Neural cell (in vitro differentiated cells): ENCODE measurements around the gene MMP14. TPM values are rescaled to one million over a fixed set of nuclear protein-coding genes. Genes with fewer than 3 reads are reported as not detected.

ENCODE experiments used
- H2AFZ ChIP-seq: fragments of 200-600, 300-800 bp; sonication (generic), shearing (Covaris generic); 2 replicates; pipeline ENCODE4 v1.6.0; 2014; ENCODE audit warnings: low read depth, mild to moderate bottlenecking, antibody characterized with exemption, low read length, moderate library complexity
- H3F3A ChIP-seq: fragments of 200-600 bp; shearing (Covaris generic); 2 replicates; pipeline ENCODE4 v1.6.1; 2016; ENCODE audit warnings: mild to moderate bottlenecking, moderate library complexity, mixed read lengths, antibody characterized with exemption, low read length; ENCODE audit not compliant: insufficient read depth, poor library complexity, severe bottlenecking
- H3K27ac ChIP-seq: fragments of 200-600, 300-800 bp; sonication (generic), shearing (Covaris generic); 2 replicates; pipeline ENCODE4 v1.5.1; 2014; ENCODE audit warnings: mild to moderate bottlenecking, low read length, moderate library complexity
- H3K27me3 ChIP-seq: fragments of 300-800, 200-600 bp; sonication (generic), shearing (Covaris generic); 2 replicates; pipeline ENCODE4 v1.6.0; 2014; ENCODE audit warnings: mild to moderate bottlenecking, low read depth, low read length, moderate library complexity; ENCODE audit not compliant: insufficient read depth
- H3K36me3 ChIP-seq: fragments of 300-800, 200-600 bp; sonication (generic), shearing (Covaris generic); 2 replicates; pipeline ENCODE4 v1.5.1; 2014; ENCODE audit warnings: mild to moderate bottlenecking, antibody characterized with exemption, low read length, moderate library complexity; ENCODE audit not compliant: insufficient read depth
- H3K4me2 ChIP-seq: fragments of 300-800, 200-600 bp; sonication (generic), shearing (Covaris generic); 2 replicates; pipeline ENCODE4 v1.6.0; 2014; ENCODE audit warnings: mild to moderate bottlenecking, low read length
- H3K4me3 ChIP-seq: fragments of 300-800, 200-600 bp; sonication (generic), shearing (Covaris generic); 2 replicates; pipeline ENCODE4 v1.5.1; 2014; ENCODE audit warnings: mild to moderate bottlenecking, low read length, moderate library complexity
- H3K79me2 ChIP-seq: fragments of 200-600 bp; shearing (Covaris generic); replicated peaks from 2 replicates; pipeline ENCODE4 v1.6.0; 2014; ENCODE audit warnings: mild to moderate bottlenecking, low read length, moderate library complexity; ENCODE audit not compliant: insufficient read depth
- H3K9ac ChIP-seq: fragments of 300-800, 200-600 bp; sonication (generic), shearing (Covaris generic); 2 replicates; pipeline ENCODE4 v1.6.1; 2016; ENCODE audit warnings: mild to moderate bottlenecking, low read length, mixed read lengths
- H3K9me2 ChIP-seq: fragments of 200-600 bp; shearing (Covaris generic); 2 replicates; pipeline ENCODE4 v1.6.1; 2016; ENCODE audit warnings: mild to moderate bottlenecking, low read length, mixed read lengths; ENCODE audit not compliant: insufficient read depth
- H3K9me3 ChIP-seq: fragments of 200-600, 300-800 bp; sonication (generic), shearing (Covaris generic); 2 replicates; pipeline ENCODE4 v1.6.1; 2016; ENCODE audit warnings: mild to moderate bottlenecking, mixed run types, low read length, moderate library complexity, mixed read lengths
- H4K20me1 ChIP-seq: fragments of 200-600 bp; shearing (Covaris generic); 2 replicates; pipeline ENCODE4 v1.6.1; 2016; ENCODE audit warnings: mild to moderate bottlenecking, mixed run types; ENCODE audit not compliant: insufficient read depth
- CTCF ChIP-seq: fragments of 450-650 bp; IDR thresholded peaks from 2 replicates; pipeline ENCODE4 v1.5.1; 2014; ENCODE audit warnings: antibody characterized with exemption, mild to moderate bottlenecking, moderate library complexity; ENCODE audit not compliant: poor library complexity, severe bottlenecking
- EP300 ChIP-seq: fragments of 450-650 bp; conservative IDR thresholded peaks from 2 replicates; pipeline ENCODE4 v1.6.1; 2014; ENCODE audit warnings: antibody characterized with exemption, mild to moderate bottlenecking, moderate library complexity; ENCODE audit not compliant: poor library complexity, severe bottlenecking
- EZH2 ChIP-seq: fragments of 200-600, 300-800 bp; shearing (Covaris generic), sonication (generic); IDR thresholded peaks from 2 replicates; pipeline ENCODE4 v1.6.1; 2014; ENCODE audit warnings: antibody characterized with exemption, low read length, borderline replicate concordance, mild to moderate bottlenecking; ENCODE audit not compliant: insufficient read depth, poor library complexity, severe bottlenecking
- MXI1 ChIP-seq: fragments of 450-650 bp; conservative IDR thresholded peaks from 2 replicates; pipeline ENCODE4 v1.6.1; 2014; ENCODE audit warnings: antibody characterized with exemption, mild to moderate bottlenecking; ENCODE audit not compliant: poor library complexity, severe bottlenecking
- POLR2AphosphoS5 ChIP-seq: IDR thresholded peaks from 2 replicates; pipeline ENCODE4 v1.6.1; 2012
- RAD21 ChIP-seq: fragments of 450-650 bp; conservative IDR thresholded peaks from 2 replicates; pipeline ENCODE4 v1.6.1; 2014; ENCODE audit warnings: antibody characterized with exemption, mild to moderate bottlenecking, moderate library complexity
- REST ChIP-seq: IDR thresholded peaks from 2 replicates; pipeline ENCODE4 v1.6.1; 2012; ENCODE audit warnings: borderline replicate concordance
- SMC3 ChIP-seq: fragments of 450-650 bp; conservative IDR thresholded peaks from 2 replicates; pipeline ENCODE4 v1.6.1; 2014; ENCODE audit warnings: antibody characterized with exemption, mild to moderate bottlenecking, moderate library complexity; ENCODE audit not compliant: poor library complexity
- TAF1 ChIP-seq: IDR thresholded peaks from 2 replicates; pipeline ENCODE4 v1.6.1; 2012; ENCODE audit warnings: low read depth
- polyA plus RNA-seq: library from polyadenylated mRNA; depleted of rRNA; stranded (reverse); fragments of >200 nt; gene quantifications from 2 replicates; pipeline ENCODE4 v1.2.3, GENCODE V29; 2014

The MMP14 gene
- polyA plus RNA-seq, 1 donor from 2014 or later = 1.5 TPM

GRCh38 chr14:22794551-22794951, 41.8 kb upstream of the MMP14 start:
- Histone ChIP-seq H3K79me2 (no peaks in the 10 kb centered on the region), H3K4me3 (no peak overlapping the region), H3F3A (no peaks in the 10 kb centered on the region), H3K27ac (no peak overlapping the region), H2AFZ (no peak overlapping the region), H3K4me2 (no peak overlapping the region), H3K27me3 (no peaks in the 10 kb centered on the region), H3K9me3 (no peaks in the 10 kb centered on the region), H3K9ac (no peak overlapping the region), H3K9me2 (no peaks in the 10 kb centered on the region), H3K36me3 (no peaks in the 10 kb centered on the region), H4K20me1 (no peaks in the 10 kb centered on the region)
- TF ChIP-seq SMC3 = no peak
- TF ChIP-seq RAD21 = no peak
- TF ChIP-seq EP300 = no peak
- TF ChIP-seq TAF1 = no peak
- TF ChIP-seq CTCF = no peak
- TF ChIP-seq POLR2AphosphoS5 = no peak
- TF ChIP-seq REST = no peak
- no peak for TF ChIP-seq MXI1
- no peak for TF ChIP-seq EZH2

GRCh38 chr14:22796087-22796707, 40.2 kb upstream of the MMP14 start:
- Histone ChIP-seq H3K36me3 (no peaks in the 10 kb centered on the region), H3K4me3 (no peak overlapping the region), H4K20me1 (no peaks in the 10 kb centered on the region), H3K9ac (no peak overlapping the region), H3K27me3 (no peaks in the 10 kb centered on the region), H3F3A (no peaks in the 10 kb centered on the region), H3K79me2 (no peaks in the 10 kb centered on the region), H3K4me2 (no peak overlapping the region), H2AFZ (no peak overlapping the region), H3K9me3 (no peaks in the 10 kb centered on the region), H3K9me2 (no peaks in the 10 kb centered on the region), H3K27ac (no peak overlapping the region)
- TF ChIP-seq EZH2 (no peak), TAF1 (no peak), SMC3 (no peak), CTCF (no peak), EP300 (no peak)
